Measurements from ENCODE around the gene RAD23B. TPM values are rescaled to one million over a fixed set of nuclear protein-coding genes. Genes with fewer than 3 reads are reported as not detected.

The RAD23B gene
- total RNA-seq, 1 experiment from 2014 or later: 222 TPM

GRCh38 chr9:107260437-107261081 is 22.5 kb upstream of the RAD23B start:
- no peaks in the 10 kb centered on the region for H3K27me3 Mint-ChIP-seq (ENCODE audit: insufficient read depth, unreplicated experiment)
- POLR2A ChIA-PET: interaction anchor here (0.6 to 1.7 kb wide), 3 partner anchors 10 to 14 kb away, joined by 3 to 7 read pairs (median 3); no protein-coding TSS in a partner anchor
- BruUV-seq (replicated peaks): no TSS peak
- TF ChIP-seq CTCF (IDR thresholded peaks at IDR 0.05; ENCODE audit: unreplicated experiment): no peak
- H3K9me3 Mint-ChIP-seq (ENCODE audit: unreplicated experiment): no peaks in the 10 kb centered on the region
- intact Hi-C loops (cut with micrococcal nuclease): no loop called here
- DNase-seq (ENCODE audit: unreplicated experiment): no peak
- CTCF ChIA-PET: interaction anchor here (0.5 to 1.5 kb wide), 4 partner anchors 13 to 1215 kb away, joined by 3 to 6 read pairs (median 3); no protein-coding TSS in a partner anchor
- H3K27ac Mint-ChIP-seq (ENCODE audit: low read depth, unreplicated experiment): no peak overlapping the region
- no peak overlapping the region for H3K4me3 Mint-ChIP-seq (ENCODE audit: unreplicated experiment)
- no peaks in the 10 kb centered on the region for H3K36me3 Mint-ChIP-seq (ENCODE audit: insufficient read depth, unreplicated experiment)
- H3K4me1 Mint-ChIP-seq (ENCODE audit: insufficient read depth, unreplicated experiment): peaks cover 5% of the 10 kb centered on the region

- no peak for DNase-seq (ENCODE audit: unreplicated experiment)
- H3K27ac Mint-ChIP-seq (ENCODE audit: low read depth, unreplicated experiment): no peak overlapping the region
- peaks cover 5% of the 10 kb centered on the region for H3K4me1 Mint-ChIP-seq (ENCODE audit: insufficient read depth, unreplicated experiment)
- no peaks in the 10 kb centered on the region for H3K9me3 Mint-ChIP-seq (ENCODE audit: unreplicated experiment)
- no peaks in the 10 kb centered on the region for H3K27me3 Mint-ChIP-seq (ENCODE audit: insufficient read depth, unreplicated experiment)
- CTCF ChIA-PET: interaction anchor here (0.5 to 1.5 kb wide), 5 partner anchors 13 to 1214 kb away, joined by 3 to 6 read pairs (median 3); no protein-coding TSS in a partner anchor
- intact Hi-C loops (cut with micrococcal nuclease): no loop called here
- H3K4me3 Mint-ChIP-seq (ENCODE audit: unreplicated experiment): no peak overlapping the region
- no peak for TF ChIP-seq CTCF (IDR thresholded peaks at IDR 0.05; ENCODE audit: unreplicated experiment)
- H3K36me3 Mint-ChIP-seq (ENCODE audit: insufficient read depth, unreplicated experiment): no peaks in the 10 kb centered on the region
- BruUV-seq (replicated peaks): no TSS peak
- POLR2A ChIA-PET: interaction anchor here (0.9 to 1.7 kb wide), 3 partner anchors 12 to 13 kb away, joined by 3 to 7 read pairs (median 3); no protein-coding TSS in a partner anchor
Observed at GRCh38 chr9:107261106-107261505, 22.0 kb upstream of the RAD23B start.

GRCh38 chr9:107263289-107263688 is 19.8 kb upstream of the RAD23B start:
- Mint-ChIP-seq H3K4me1 (ENCODE audit: insufficient read depth, unreplicated experiment) (peaks cover 15% of the 10 kb centered on the region), H3K27me3 (ENCODE audit: insufficient read depth, unreplicated experiment) (no peaks in the 10 kb centered on the region), H3K27ac (ENCODE audit: low read depth, unreplicated experiment) (no peak overlapping the region), H3K36me3 (ENCODE audit: insufficient read depth, unreplicated experiment) (no peaks in the 10 kb centered on the region), H3K4me3 (ENCODE audit: unreplicated experiment) (no peak overlapping the region), H3K9me3 (ENCODE audit: unreplicated experiment) (no peaks in the 10 kb centered on the region)
- no peak for TF ChIP-seq CTCF (IDR thresholded peaks at IDR 0.05; ENCODE audit: unreplicated experiment)
- intact Hi-C loops (cut with micrococcal nuclease): no loop called here
- no TSS peak for BruUV-seq (replicated peaks)
- POLR2A ChIA-PET: no interaction called here
- CTCF ChIA-PET: interaction anchor here (1.0 kb wide), 1 partner anchor 23 kb away, joined by 4 read pairs; no protein-coding TSS in a partner anchor
- DNase-seq (ENCODE audit: unreplicated experiment): no peak

- no peak overlapping the region for H3K4me3 Mint-ChIP-seq (ENCODE audit: unreplicated experiment)
- H3K27ac Mint-ChIP-seq (ENCODE audit: low read depth, unreplicated experiment): no peak overlapping the region
- no peaks in the 10 kb centered on the region for H3K27me3 Mint-ChIP-seq (ENCODE audit: insufficient read depth, unreplicated experiment)
- no peaks in the 10 kb centered on the region for H3K9me3 Mint-ChIP-seq (ENCODE audit: unreplicated experiment)
- peaks cover 22% of the 10 kb centered on the region for H3K4me1 Mint-ChIP-seq (ENCODE audit: insufficient read depth, unreplicated experiment)
- no peak for TF ChIP-seq CTCF (IDR thresholded peaks at IDR 0.05; ENCODE audit: unreplicated experiment)
- no peaks in the 10 kb centered on the region for H3K36me3 Mint-ChIP-seq (ENCODE audit: insufficient read depth, unreplicated experiment)
- no peak for DNase-seq (ENCODE audit: unreplicated experiment)
- ChIA-PET CTCF (no interaction called here), POLR2A (no interaction called here)
- BruUV-seq (replicated peaks): no TSS peak
- intact Hi-C loops (cut with micrococcal nuclease): no loop called here
Observed at GRCh38 chr9:107266624-107267368, 16.3 kb upstream of the RAD23B start.

Data from MCF 10A (cell line).